NCI-H128 (cell line): ENCODE results near the gene CDH23.
"Not testable (repeated sequence)": the region's sequence is repeated elsewhere in the genome, so short reads cannot be mapped to it uniquely, and the experiment has no call there.

Source experiments
- DNase-seq: peaks from one replicate; lab custom pipeline; 2025; ENCODE audit not compliant: unreplicated experiment; lab: John Stamatoyannopoulos, UW

The CDH23 gene

DNA sequence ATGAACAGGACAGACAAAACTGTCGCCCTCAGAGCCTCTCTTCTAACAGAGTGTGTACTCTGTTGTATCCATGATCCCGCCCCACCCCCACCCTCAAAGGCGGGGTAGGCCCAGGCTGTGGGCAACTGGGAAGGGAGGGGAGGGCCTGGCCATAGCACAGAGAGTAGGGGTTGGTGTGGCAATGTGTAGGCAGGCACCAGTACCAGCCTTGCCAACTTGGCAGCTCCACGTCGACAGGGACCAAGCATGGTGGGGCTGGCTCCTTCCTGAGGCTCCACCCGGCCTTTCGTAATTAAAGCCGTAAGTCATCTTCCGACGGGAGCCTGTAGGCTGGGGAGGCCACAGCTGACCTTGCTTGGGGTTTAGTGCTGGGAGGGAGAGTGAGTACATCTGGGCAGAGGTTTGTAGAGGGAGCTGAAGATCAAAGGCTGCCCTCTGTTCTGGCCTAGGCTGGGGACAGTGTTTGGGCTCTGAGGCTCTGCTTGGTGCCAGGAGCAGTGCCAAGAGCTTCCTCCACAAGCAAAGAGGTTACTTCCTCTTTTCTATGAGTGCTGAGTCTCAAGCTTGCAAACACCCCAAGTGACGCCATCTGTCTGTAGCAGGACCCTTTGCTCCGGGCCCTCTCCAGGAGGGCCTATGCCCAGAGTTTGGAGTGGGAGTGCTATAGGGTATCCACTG lies 201.2 kb downstream of the CDH23 start:
- DNase-seq, result no peak

DNA sequence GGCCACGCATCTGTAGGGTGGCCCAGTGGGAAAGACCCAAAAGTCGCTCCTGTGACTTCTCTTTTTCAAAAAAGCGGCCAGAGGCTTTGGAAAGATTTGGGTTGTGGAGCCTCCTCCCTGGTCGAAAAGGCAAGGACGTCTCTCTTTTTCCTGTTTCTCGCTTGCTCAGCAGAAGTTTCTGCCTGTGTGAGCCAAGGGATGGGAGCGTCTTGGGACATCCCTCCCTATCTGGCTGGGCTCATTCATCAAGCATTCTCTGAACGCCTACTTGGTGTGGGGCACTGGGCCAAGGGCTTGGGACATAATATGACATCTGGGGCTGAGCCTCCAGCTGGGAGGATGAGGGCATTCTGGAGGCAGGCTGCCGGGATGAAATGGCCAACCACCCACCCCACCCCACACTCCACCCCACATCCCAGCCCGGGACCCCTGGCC lies 201.9 kb downstream of the CDH23 start:
- no peak for DNase-seq

DNA sequence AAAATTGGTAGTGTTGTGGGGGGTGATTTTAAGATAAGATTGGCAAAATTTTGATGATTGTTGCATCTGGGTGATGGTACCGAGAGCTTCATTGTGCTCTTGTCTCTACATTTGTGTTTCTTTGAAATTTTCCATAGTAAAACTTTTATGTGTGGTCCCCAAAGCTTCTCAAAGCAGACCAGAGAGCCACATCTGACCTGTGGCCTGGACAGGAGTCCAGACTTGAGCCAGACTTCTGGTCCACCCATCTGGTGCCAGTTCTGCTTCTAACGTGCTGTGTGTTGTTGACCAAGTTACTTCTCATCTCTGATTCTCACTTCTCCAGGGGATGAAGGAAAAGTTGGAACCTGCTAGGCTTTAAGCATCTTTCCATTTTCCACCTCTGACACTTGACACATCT lies 202.8 kb downstream of the CDH23 start:
- DNase-seq, result no peak

DNA sequence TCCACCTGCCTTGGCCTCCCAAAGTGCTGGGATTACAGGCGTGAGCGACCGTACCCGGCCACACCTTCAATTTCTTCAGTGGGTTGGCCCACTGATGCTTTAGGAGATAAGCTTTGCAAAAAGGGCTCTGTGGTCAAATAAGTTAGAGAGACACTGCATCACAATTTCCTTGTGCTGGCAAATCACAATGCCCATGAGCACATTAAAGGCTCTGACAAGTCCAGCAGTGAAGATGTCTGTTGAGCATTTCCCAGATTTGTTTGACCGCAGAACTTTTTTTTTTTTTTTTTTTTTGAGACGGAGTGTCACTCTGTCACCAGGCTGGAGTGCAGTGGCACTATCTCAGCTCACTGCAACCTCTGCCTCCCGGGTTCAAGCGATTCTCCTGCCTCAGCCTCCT lies 203.5 kb downstream of the CDH23 start:
- DNase-seq, result not testable (repeated sequence)

DNA sequence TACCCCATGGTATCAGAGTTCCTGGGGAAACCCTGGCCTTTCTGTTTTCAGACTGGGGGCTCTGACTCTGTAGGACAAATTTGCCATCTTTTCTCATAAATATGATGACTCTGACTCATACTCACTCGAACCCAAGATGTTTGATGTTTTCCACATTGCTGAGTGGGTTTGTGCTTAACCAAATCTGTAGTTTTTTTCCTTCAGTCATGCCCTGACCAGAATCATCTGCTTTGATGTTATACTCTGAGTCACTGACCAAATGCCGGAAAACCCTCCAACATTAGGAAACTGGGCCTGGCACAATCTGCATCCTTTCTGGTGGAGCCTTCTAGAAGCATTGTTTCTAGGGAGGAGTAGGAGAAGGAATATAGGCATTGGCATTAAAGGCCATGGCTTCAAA lies 204.1 kb downstream of the CDH23 start:
- no peak for DNase-seq

DNA sequence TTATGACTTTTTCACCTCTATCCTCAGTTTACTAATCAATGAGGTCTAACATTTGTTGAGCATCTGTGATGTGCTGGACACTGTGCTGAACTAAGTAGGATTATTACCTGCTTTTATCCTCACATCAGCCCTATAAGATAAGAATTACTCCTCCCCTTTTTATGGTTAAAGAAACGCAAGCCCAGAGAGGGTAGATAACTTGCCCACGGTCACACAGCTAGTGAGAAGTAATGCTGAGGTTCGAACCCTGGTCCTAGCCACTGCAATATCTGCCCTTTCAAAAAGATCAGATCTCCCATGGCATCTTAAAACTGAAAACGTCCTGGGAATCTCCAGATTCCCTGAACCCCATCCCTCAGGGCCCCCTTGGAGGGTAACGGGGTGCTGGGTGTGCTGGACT lies 204.6 kb downstream of the CDH23 start:
- DNase-seq, result no peak

DNA sequence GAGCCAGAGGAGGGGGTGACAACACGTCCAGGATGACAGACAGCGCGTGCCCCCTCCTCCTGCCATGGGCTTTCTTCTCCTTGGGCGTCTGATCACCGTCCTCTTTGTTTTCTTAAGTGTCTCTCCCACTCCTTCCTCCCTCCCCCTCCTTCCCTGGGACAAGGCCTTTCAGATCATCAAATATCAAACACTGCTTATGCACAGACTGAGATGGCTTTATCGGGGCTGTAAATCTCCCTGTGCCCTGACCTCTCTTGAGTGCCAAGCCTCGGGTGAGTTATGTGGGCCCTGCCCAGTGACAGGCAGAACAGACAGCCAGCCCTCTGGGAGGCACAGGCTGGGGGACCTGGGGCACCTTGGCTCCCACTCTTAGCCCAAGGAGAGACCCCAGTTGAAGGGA lies 206.4 kb downstream of the CDH23 start:
- no peak for DNase-seq

DNA sequence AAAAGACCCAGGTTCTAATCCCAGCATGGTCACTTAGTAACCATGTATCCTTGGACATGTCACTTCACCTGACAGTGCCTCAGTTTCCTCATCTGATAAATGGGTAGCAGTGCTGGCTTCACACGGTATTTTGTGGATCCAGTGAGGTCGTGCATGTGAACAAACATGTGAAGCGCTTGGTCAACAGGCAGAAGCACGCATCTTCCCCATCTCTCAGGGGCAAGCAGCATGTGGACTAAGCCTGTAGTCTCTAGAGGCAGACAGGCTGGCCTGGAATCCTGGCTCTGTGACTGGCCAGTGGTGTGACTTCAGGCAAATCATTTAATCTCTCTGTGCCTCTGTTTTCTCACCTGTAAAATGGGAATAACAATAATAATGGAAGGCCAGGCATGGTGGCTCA lies 207.0 kb downstream of the CDH23 start:
- no peak for DNase-seq

DNA sequence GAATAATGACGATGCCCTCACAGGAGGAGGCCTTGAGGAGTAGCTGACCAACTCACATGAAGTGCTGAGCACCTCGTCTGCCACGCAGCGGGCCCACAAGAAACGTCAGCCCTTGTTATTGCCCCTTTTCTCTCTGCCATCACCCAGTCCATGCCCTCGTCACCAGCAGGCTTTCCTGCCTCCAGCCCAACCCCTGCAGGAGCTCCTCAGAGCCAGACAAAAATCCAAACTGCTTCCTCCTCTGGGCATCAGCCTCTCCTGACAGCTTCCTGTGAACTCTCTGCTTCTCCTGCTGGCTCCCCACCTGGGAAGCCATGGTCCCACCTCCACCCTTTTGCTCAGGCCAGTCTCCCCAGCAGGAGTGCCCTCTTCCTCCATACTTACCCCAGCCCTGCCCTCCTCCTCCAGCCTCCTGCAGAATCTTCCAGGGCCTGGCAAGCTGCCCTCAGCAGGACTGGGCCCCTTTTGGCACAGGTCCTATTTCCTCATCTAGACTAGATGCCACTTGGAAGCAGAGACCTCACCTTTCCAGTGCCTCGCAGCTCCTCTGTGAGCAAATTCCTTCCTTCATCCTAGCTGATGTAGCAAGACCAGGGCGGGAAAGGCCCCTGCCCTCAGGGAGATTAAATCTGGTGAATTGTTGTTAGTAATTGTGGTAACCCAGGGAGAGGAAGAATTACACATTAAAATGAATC lies 207.8 kb downstream of the CDH23 start:
- no peak for DNase-seq

DNA sequence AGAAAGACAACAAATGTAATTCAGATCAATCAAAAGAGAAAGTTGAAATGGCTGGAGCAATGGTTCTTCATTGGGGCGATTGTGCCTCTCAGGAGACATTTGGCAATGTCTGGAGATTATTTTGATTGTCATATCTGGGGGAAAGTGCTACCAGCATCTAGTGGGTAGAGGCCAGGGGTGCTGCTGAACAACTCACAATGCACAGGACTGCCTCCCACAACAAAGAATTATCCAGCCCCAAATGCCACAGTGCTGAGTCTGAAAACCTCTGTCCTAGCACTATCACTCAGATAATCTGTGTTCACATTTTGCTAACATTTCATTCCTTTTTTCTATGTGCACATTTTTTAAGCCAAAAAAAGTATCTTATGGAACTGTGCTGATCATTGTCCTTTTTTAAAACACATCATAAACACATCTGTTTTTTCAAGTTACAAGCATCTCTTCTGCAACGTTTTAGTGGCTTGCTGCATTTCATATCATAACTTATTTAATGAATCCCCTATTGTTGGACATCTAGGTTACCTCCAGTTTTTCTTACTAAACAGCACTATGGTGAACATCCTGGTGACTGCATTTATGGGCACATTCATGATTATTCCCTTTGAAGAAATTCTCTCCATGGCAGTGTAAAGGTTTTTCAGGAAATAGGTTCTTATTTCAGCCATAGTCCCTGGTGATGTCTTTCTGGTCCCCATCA lies 208.7 kb downstream of the CDH23 start:
- DNase-seq, result no peak

DNA sequence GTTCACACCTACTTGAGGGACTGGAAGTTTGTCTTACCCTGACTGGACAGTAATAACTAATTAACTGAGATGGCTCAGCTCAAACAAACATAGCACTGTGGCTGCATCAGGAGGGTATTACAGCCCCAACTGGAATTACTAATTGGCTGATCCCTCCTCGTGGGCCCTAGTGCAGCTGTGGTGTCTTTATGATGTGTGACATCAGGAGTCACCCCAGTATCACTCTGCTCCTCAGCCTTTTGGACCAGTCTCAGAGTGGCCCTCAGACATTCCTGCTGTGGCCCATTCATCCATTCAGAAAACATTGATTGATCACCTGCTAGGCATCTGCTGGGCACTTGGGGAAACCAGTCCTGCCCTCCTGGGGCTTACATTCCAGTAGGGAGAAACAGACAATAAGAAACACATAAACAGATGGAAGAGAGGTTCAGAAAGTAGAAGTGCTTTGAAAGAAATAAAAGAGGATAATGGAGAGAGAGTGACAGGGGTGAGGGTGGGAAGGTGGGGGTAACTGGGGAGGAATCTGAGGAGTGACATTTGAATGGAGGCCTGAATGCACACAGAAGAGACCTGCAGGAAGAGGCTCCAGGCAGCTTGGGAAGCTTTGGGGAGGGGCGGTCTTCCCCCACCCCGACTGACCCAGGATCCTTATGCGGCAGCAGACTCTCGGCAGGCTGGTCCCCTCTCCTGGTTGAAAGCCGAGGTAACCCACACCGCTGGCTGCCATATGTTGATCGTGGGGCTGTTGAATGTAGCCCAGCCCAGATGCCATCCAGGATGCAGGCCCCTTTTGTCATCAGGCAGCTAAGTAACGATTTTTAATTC lies 209.7 kb downstream of the CDH23 start:
- DNase-seq, result no peak

DNA sequence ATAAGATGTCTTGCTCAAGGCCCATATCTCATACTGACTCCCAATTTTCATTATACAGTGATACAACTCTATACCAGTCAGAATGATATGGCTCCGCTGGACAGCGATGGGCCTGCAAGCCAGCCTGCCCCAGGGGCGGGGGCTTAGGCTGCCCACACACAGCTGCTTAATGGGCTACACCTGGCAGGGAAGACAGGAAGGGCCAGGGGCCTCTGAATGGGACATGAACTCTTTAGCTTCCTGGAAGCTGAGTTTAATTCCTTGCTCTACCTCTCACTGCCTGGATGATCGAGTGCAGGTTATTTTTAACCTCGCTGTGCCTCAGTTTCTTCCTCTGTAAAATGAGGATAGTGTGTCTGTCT lies 210.3 kb downstream of the CDH23 start:
- DNase-seq, result no peak

DNA sequence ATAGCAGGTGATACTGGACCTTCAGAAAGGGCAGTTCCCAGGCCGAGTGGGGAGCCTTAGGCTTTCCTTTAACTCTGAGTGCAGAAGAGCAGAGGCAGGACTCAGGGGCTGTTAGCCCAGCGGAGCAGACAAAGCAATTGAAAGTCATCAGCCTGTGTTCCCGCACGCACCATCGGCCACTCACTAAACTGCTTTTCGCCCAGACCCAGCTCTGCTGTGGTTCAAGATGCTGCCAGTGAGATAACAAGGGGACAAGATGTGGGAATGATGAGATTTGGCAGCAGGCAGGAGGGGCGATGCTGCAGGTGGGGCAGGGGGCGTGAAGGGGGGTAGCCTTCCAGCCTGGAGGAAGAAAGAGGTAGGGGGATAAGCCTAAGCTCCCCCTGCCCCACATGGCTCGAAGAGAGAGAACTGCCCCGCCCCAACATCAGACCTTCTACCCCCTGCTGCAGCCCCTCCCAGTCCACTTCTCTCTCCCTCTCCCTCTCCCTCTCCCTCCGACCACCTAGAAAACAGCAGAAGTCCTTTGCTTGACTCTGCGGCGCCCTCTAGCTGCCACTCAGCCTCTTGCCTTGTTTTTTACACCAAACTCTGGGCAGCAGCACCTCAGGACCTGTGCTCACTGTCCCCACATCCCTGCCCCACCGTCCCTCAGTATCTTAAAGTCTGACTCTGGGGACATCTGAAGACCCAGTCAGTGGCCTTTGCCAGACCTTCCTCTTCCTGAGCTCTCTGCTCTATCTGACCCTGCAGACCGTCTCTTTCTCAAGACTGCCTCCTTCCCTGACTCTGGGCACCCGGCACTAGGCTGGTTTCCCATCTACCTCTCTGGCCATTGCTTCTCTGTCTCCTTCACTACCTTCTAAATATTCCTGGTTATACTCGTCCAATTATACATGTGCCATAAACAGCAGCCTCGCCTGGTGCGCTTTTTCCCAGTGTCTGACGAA lies 212.4 kb downstream of the CDH23 start:
- peak; percentile 54 for DNase-seq

DNA sequence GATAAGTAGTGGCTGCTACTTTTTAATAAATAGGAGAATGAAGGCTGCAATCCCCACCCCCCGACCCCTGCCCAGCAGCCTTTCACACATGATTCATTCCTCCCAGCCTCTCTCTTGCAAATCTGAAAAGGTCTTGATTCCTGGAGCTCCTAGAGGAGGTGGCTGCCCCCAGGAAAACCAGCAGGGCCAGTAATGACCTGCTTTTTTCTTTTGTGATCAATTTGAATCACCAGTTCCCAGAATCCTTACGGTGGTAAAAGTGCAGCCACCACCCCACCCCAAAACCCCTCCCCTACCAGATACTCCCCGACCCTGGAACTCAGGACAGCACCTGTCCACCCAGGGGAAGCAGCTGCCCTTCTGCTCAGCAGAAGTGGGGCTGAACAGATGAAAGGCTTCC lies 213.9 kb downstream of the CDH23 start:
- no peak for DNase-seq

DNA sequence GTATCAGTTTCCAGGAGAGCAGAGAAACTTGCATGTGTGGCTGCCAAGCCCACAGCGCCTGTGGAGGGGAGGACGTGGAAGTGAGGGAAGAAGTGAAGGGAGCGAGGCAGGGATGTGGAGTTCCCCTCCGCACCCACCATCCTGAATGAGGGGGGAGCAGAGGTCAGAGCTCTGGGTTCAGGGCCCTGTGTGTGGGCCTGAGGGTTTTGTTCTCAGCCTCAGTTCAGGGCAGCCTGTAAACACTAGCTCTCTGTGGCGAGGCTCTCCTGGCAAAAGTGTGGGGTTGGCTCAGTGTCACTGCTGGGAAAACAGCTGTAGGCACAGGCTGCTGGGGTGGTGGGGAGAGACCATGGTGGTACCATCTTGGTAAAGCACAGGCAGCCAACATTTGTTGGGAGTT lies 214.4 kb downstream of the CDH23 start:
- no peak for DNase-seq

DNA sequence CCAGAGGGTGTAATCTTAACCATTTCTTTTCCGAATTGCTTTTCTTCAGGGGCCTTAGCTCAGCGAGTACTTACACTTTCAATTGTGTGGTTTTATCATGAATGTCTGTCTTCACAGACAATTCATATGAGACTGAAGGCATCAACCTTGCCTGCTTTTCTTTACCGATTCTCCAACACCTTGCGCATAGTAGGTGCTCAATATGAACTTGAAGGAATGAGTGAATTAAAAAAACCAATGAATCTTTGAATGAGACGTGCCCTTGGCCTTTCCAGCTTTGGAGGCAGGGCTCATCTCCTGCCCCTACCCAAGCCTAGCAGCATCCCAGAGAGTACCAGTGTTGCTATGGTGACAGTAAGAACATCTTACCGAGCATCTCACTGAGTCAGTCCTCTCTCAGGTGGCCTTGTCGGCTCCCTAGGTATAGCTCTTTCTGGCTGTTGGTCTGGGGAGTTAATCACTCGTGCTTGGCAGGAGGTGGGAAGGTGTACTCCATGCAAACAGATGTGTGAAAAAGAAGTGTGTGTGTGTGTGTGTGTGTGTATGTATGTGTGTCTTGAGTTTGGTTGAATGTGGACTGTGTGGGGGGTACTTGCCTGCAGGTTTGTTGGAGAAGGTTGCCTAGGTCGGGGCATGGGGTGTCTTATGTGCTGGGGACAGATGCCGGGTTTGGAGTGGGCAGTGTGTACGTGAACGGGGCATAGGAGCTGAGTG lies 215.1 kb downstream of the CDH23 start:
- no peak for DNase-seq

DNA sequence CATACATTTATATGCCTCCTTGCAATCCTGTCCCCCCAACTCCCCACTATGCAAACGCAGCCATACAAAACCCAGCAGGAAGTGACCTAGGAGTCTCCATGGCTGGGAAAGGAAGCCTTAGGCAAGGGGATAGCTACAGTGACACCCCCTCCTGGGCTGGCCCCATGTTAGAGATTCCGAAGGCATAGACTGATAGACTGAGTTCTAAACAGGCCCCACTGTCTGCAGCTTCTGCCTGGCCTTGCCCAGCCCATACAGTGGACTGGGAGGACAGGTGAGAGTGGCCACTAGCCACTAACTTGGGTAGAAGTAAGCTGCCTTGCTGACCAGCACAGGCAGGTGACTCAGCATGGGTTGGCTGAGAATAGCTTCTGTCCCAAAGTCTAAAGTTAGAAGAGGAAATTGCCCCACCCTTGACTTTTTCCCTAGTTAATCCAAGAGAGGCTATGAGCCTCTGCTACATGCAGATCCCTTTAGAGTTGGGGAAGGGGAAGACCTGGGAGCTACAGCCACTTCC lies 216.6 kb downstream of the CDH23 start:
- DNase-seq, result no peak

DNA sequence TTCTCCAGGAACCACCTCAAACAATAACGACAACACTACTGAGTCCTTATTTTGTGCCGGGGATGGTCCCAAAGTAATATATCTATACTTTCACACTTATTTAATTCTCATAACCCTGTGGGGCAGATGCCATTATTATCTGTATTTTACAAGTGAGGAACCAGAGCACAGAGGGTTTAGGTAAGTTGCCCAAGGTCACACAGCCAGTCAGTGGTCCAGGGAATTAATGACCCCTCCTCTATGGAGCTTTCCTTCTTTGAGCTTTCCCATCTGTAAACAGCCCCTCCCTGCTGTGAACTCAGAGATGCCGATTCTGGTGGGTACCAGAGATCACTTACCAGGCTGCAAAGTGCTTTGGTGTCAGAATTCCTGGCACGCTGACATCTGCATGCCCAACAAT lies 217.2 kb downstream of the CDH23 start:
- DNase-seq, result no peak

DNA sequence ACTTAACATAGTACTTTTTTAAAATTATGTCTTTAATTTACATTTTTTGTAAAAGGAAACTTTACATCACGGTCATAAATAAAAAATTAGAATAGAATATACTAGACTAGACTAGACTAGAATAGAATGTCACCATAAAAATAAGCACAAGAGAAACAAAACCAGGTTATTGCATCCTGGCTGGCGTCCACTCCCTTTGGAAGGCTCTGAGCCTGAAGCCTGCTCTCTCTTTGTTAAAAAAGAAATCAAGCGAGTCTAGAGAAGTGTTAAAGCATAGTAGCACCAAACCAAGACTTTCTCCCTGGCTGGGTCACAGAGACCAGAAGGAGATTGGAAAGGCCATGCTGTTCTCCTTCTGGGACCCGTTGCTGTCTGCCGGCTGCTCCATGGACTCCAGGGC lies 218.2 kb downstream of the CDH23 start:
- no peak for DNase-seq
